OCI-LY7 (cell line): ENCODE measurements around the gene PUDP.
"Not testable (repeated sequence)": the region's sequence is repeated elsewhere in the genome, so short reads cannot be mapped to it uniquely, and the experiment has no call there.

Experiments used
- EZH2phosphoT487 ChIP-seq: fragments of 200-600 bp; sonication (generic); IDR thresholded peaks from 2 replicates; pipeline ENCODE4 v1.6.1; 2018; ENCODE audit warnings: low read depth, borderline replicate concordance, mild to moderate bottlenecking, mixed run types, antibody characterized with exemption, low read length, moderate library complexity, mixed read lengths
- TF ChIP-seq, protein P1 (sequence below): fragments of 200-600 bp; sonication (generic); conservative IDR thresholded peaks from 2 replicates; pipeline ENCODE4 v1.5.1; 2014; ENCODE audit warnings: mild to moderate bottlenecking, antibody characterized with exemption, low read length, moderate library complexity, mixed read lengths

GRCh38 chrX:7043796-7044433, 104.0 kb downstream of the PUDP start:
- TF ChIP-seq, protein P1, sequence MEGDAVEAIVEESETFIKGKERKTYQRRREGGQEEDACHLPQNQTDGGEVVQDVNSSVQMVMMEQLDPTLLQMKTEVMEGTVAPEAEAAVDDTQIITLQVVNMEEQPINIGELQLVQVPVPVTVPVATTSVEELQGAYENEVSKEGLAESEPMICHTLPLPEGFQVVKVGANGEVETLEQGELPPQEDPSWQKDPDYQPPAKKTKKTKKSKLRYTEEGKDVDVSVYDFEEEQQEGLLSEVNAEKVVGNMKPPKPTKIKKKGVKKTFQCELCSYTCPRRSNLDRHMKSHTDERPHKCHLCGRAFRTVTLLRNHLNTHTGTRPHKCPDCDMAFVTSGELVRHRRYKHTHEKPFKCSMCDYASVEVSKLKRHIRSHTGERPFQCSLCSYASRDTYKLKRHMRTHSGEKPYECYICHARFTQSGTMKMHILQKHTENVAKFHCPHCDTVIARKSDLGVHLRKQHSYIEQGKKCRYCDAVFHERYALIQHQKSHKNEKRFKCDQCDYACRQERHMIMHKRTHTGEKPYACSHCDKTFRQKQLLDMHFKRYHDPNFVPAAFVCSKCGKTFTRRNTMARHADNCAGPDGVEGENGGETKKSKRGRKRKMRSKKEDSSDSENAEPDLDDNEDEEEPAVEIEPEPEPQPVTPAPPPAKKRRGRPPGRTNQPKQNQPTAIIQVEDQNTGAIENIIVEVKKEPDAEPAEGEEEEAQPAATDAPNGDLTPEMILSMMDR: not testable (repeated sequence)
- not testable (repeated sequence) for TF ChIP-seq EZH2phosphoT487
